Gastroesophageal sphincter (tissue), 3 donors: ENCODE measurements around the gene UMAD1.

Experiments
- EP300 ChIP-seq: sonication (generic); formaldehyde crosslinking; IDR thresholded peaks from one replicate; pipeline ENCODE4 v1.6.1; 2017; ENCODE audit warnings: antibody characterized with exemption, mild to moderate bottlenecking
- POLR2A ChIP-seq, 2 donors: fragments of 450-650 bp; IDR thresholded peaks; one replicate each; pipeline ENCODE4 v1.6.1; 2017; ENCODE audit warnings: antibody characterized with exemption in 2 of 2, mild to moderate bottlenecking in 2 of 2, moderate library complexity in 1 of 2
- POLR2AphosphoS5 ChIP-seq: sonication (generic); formaldehyde crosslinking; IDR thresholded peaks from one replicate; pipeline ENCODE4 v1.6.1; 2017; ENCODE audit warnings: antibody characterized with exemption
- TF ChIP-seq, protein P1 (sequence below), 4 experiments: fragments of 200-600 bp in 2 of 4; fragments of 450-650 bp in 2 of 4; sonication (generic) in 1 of 4; IDR thresholded peaks; one replicate each; pipeline ENCODE4 v1.5.1; 2017 to 2019; ENCODE audit warnings: antibody characterized with exemption in 4 of 4, mild to moderate bottlenecking in 2 of 4, moderate library complexity in 2 of 4

DNA sequence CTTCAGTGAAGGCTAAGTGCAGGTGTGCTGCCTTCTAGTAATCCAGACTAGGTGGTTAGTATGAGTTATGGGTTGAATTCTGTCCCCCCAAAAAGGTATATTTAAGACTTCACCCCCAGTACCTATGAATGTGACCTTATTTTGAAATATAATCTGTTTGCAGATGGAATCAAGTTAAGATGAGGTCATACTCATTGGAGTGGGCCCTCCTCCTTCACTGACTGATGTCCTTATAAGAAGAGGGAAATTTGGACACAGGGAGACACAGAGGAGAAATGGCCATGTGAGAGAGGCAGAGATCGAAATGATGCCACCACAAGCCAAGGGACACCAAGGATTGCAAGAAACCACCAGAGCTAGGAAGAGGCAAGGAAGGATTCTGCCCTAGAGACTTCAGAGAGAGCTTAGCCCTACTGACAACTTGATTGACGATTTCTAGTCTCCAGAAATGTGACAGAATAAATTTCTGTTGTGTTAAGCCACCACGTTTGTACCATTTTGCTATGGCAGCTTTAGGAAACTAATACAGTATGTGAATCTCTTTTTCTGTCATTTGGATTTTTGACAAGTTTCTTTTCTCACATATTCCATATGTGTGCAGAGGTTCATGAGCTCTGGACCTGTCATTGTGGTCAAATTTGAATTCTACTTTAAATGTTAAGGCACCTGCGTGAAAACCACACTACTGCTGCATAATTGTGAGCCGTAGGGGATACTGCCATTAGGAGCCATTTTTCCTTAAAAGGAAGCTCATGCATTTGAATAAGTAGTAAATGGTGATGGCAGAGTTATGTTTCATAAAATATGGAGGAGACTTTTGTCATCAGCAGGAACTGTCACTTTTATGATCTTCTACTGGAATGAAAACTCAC lies 80.4 kb downstream of the UMAD1 start:
- TF ChIP-seq, protein P1, sequence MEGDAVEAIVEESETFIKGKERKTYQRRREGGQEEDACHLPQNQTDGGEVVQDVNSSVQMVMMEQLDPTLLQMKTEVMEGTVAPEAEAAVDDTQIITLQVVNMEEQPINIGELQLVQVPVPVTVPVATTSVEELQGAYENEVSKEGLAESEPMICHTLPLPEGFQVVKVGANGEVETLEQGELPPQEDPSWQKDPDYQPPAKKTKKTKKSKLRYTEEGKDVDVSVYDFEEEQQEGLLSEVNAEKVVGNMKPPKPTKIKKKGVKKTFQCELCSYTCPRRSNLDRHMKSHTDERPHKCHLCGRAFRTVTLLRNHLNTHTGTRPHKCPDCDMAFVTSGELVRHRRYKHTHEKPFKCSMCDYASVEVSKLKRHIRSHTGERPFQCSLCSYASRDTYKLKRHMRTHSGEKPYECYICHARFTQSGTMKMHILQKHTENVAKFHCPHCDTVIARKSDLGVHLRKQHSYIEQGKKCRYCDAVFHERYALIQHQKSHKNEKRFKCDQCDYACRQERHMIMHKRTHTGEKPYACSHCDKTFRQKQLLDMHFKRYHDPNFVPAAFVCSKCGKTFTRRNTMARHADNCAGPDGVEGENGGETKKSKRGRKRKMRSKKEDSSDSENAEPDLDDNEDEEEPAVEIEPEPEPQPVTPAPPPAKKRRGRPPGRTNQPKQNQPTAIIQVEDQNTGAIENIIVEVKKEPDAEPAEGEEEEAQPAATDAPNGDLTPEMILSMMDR (IDR thresholded peaks at IDR 0.05) = no peak
- no peak for TF ChIP-seq EP300
- no peak for TF ChIP-seq POLR2AphosphoS5
- TF ChIP-seq POLR2A (IDR thresholded peaks at IDR 0.05) = no peak
